ENCODE measurements around the gene FBLIM1. TPM values are rescaled to one million over a fixed set of nuclear protein-coding genes. Genes with fewer than 3 reads are reported as not detected.

FBLIM1 gene
- total and polyA plus RNA-seq, 3 donors from 2014 or later, result 23.3 to 52.5 (median 32.8) TPM

DNA sequence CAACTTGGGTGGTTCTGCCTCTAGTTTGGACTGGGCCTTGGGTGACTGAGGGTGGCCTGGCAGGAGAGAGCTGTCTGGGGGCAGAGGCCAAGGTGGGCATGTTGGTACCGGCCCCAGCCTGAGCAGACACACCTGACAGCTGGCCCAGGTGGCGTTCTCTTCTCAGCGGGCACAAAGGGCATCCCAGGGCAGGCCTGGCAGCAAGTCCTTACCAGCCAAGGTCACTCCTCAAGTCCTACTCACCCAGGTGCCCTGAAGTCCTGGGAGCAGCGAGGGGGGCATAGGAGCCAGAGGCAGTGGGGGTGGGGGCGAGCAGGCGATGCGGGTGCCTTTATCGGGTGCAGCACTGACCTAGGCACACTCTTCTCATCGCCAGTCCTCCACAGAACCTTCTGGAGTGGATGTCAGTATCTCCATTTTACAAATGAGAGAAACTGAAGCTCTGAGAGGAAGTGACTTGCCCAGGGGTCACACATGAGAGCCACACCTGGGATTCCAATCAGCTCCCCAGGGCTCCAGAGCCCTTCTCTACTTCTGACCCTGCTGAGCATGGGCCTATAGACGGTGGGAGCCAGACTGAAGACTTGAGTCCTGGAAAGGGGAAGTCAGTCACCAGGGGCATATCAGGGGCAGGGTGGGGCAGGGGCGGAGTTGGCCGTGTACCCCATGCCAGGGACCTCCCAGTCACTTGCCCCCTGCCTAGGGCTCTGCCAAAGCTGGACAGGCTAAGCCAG is 23.1 kb upstream of the FBLIM1 start:
- TF ChIP-seq POLR2A (IDR thresholded peaks at IDR 0.05), result no peak
- TF ChIP-seq, protein P1, sequence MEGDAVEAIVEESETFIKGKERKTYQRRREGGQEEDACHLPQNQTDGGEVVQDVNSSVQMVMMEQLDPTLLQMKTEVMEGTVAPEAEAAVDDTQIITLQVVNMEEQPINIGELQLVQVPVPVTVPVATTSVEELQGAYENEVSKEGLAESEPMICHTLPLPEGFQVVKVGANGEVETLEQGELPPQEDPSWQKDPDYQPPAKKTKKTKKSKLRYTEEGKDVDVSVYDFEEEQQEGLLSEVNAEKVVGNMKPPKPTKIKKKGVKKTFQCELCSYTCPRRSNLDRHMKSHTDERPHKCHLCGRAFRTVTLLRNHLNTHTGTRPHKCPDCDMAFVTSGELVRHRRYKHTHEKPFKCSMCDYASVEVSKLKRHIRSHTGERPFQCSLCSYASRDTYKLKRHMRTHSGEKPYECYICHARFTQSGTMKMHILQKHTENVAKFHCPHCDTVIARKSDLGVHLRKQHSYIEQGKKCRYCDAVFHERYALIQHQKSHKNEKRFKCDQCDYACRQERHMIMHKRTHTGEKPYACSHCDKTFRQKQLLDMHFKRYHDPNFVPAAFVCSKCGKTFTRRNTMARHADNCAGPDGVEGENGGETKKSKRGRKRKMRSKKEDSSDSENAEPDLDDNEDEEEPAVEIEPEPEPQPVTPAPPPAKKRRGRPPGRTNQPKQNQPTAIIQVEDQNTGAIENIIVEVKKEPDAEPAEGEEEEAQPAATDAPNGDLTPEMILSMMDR (IDR thresholded peaks at IDR 0.05), result no peak
- Histone ChIP-seq H3K36me3 (ENCODE audit: low read depth, missing control alignments) (no peaks in the 10 kb centered on the region), H3K27me3 (no peaks in the 10 kb centered on the region), H3K4me1 (no peaks in the 10 kb centered on the region), H3K9me3 (no peaks in the 10 kb centered on the region), H3K27ac (no peak overlapping the region), H3K4me3 (no peak overlapping the region)
- DNase-seq, result no peak
- WGBS, 2 donors, result 79 to 95% methylated on average over 7 to 12 of the region's 12 CpGs
- intact Hi-C loops (cut with DNase I; ENCODE audit: low total_unique reads), result no loop called here

DNA sequence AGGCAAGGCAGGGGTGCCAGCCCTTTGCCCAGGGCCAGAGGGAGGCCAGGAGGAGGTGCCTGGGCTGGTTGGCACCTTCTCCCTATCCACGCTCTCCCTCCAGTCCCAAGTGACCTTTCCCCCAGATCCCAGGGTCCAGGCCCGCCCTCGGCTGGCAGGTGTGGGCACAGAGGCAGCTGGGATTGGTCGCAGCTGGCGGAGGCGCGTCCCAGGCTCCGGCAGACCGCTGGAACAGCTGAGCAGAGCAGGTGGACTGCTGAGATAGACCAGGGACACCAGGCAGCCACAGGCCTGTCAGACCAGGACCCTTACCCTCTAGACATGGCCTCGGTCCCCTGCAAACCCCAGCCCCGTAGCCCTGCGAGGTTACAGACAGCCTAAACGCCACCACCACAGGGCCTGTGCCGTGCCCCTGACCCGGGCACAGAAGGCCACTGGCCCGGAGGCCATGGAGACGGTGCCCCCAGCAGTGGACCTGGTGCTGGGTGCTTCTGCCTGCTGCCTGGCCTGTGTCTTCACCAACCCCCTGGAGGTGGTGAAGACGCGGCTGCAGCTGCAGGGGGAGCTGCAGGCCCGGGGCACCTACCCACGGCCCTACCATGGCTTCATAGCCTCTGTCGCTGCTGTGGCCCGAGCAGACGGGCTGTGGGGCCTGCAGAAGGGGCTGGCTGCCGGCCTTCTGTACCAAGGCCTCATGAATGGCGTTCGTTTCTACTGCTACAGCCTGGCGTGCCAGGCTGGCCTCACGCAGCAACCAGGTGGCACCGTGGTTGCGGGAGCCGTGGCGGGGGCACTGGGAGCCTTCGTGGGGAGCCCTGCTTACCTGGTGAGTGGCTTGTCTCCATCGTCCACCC is 22.3 kb upstream of the FBLIM1 start, which contains the start of gene SLC25A34:
SLC25A34 (plus strand) TSS at position 221 of the 854 bp plus-strand sequence; CDS start at position 449, 228 bp downstream.
- H3K4me3 ChIP-seq, result no peak within 1 kb of the TSS
- intact Hi-C loops (cut with DNase I; ENCODE audit: low total_unique reads), result no loop called here
- no peak for DNase-seq
- H3K27ac ChIP-seq, result peak within 1 kb of the TSS in 1 of 2 donors; percentile 2
- H3K27me3 ChIP-seq, result no peaks in the 10 kb centered on the region
- H3K4me1 ChIP-seq, result no peaks in the 10 kb centered on the region
- TF ChIP-seq POLR2A (IDR thresholded peaks at IDR 0.05), result no peak
- TF ChIP-seq, protein P1 (IDR thresholded peaks at IDR 0.05), result no peak
- no peaks in the 10 kb centered on the region for H3K9me3 ChIP-seq
- 83 to 90% methylated on average over 4 to 35 of the region's 35 CpGs for WGBS, 2 donors
- no peaks in the 10 kb centered on the region for H3K36me3 ChIP-seq (ENCODE audit: low read depth, missing control alignments)

DNA sequence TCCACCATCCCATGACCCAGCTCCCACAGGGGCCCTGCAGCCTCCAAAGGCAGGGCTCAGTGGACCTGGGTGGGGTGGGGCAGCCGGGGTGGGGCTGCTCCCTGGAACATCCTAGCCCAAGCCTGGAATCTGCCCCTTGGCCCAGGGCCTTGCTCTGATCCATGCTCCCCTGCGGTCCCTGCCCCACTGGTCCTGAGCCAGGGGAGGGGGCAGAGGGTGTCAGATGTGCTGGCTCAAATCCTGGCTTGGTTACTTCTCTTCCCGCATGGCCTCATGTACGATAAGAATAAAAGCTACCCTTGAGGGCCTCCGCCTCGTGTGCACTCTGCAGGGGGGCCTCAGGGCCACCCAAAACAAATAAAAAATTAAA is 21.7 kb upstream of the FBLIM1 start:
- H3K4me1 ChIP-seq, result peaks cover 3% of the 10 kb centered on the region
- 40 to 65% methylated on average over 4 to 6 of the region's 6 CpGs for WGBS, 2 donors
- no peaks in the 10 kb centered on the region for H3K27me3 ChIP-seq
- TF ChIP-seq, protein P1 (IDR thresholded peaks at IDR 0.05), result no peak
- no peak for TF ChIP-seq POLR2A (IDR thresholded peaks at IDR 0.05)
- no peak overlapping the region for H3K4me3 ChIP-seq
- intact Hi-C loops (cut with DNase I; ENCODE audit: low total_unique reads), result no loop called here
- no peaks in the 10 kb centered on the region for H3K9me3 ChIP-seq
- no peaks in the 10 kb centered on the region for H3K36me3 ChIP-seq (ENCODE audit: low read depth, missing control alignments)
- DNase-seq, result no peak
- peak overlapping the region in 1 of 2 donors; percentile 2 for H3K27ac ChIP-seq

DNA sequence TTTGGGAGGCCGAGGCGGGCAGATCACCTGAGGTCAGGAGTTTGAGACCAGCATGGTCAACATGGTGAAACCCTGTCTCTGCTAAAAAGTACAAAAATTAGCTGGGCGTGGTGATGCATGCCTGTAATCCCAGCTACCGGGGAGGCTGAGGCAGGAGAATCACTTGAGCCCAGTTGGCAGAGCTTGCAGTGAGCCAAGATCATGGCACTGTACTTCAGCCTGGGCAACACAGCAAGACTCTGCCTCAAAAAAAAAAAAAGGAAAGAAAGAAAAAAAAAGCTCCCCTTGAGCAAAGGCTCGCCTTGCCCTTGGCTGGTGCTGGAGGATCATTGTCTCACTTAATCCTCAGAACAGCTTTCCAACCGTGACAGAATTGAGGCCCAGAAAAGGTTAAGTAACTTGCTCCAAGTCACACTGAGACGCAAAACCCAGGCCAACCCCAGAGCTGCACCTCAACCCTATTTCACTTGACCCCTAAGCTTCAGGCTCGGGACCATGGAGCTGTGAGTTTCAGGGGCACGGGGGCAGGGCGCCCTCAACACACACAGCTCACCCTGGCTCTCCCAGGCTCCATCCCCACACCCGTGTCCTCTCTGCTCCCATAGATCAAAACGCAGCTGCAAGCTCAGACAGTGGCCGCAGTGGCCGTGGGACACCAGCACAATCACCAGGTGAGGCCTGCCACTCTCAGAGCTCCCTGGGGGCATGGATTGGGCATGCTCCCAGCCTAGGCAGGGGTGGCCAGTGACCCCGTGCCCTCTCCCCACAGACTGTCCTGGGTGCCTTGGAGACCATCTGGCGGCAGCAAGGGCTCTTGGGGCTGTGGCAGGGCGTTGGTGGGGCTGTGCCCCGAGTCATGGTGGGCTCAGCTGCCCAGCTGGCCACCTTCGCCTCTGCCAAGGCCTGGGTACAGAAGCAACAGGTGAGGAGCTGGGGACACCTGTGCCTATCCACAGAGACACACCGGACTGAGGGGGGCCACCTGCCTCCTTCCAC is 21.0 kb upstream of the FBLIM1 start:
- Histone ChIP-seq H3K27me3 (no peaks in the 10 kb centered on the region), H3K4me3 (no peak overlapping the region), H3K27ac (no peak overlapping the region), H3K36me3 (ENCODE audit: low read depth, missing control alignments) (no peaks in the 10 kb centered on the region), H3K4me1 (peaks cover 3% of the 10 kb centered on the region), H3K9me3 (no peaks in the 10 kb centered on the region)
- TF ChIP-seq POLR2A (IDR thresholded peaks at IDR 0.05), result no peak
- WGBS, 2 donors, result 81 to 88% methylated on average over 17 to 20 of the region's 20 CpGs
- intact Hi-C loops (cut with DNase I; ENCODE audit: low total_unique reads), result no loop called here
- no peak for DNase-seq

Measured in testis (tissue), 3 donors.